Panc1 (cell line): ENCODE data around the gene UBASH3A.

Experiments
- POLR2AphosphoS5 ChIP-seq: IDR thresholded peaks from 2 replicates; pipeline ENCODE4 v1.6.1; 2012; ENCODE audit warnings: mild to moderate bottlenecking, low read depth, low read length, moderate library complexity
- SIN3A ChIP-seq: IDR thresholded peaks from 2 replicates; pipeline ENCODE4 v1.6.1; 2012; ENCODE audit warnings: low read depth, mild to moderate bottlenecking, low read length, moderate library complexity, borderline replicate concordance; ENCODE audit not compliant: insufficient read depth
- TF ChIP-seq, protein P1 (sequence below): fragments of 450-650 bp; IDR thresholded peaks from 2 replicates; pipeline ENCODE4 v1.5.1; 2017; ENCODE audit warnings: mild to moderate bottlenecking
- TF ChIP-seq, protein P2 (sequence below), 2 experiments: IDR thresholded peaks; 2 replicates each; pipeline ENCODE4 v1.6.1; 2011 to 2012; ENCODE audit warnings: low read depth in 2 of 2, control low read depth in 1 of 2, low read length in 1 of 2, mild to moderate bottlenecking in 1 of 2, moderate library complexity in 1 of 2; ENCODE audit not compliant: insufficient read depth in 1 of 2

DNA sequence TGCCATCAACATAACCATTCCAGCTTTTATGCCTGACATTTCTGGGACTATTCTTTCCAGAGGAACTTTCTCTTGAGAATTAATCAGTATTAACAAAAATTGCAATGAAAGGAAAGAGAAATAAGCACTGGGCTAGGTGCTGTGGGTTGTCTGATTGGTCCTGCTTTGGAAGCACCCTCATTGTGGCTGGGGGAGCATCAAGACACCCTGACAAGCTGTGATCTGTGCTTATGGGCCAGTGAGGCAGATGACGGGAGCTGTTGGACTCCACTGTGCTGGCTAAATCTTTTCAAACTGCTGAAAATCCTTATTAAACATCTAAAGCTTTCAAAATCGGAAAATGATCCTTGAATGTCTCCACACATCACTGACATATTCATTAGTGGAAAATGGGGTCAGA lies 20.0 kb downstream of the UBASH3A start:
- TF ChIP-seq, protein P1, sequence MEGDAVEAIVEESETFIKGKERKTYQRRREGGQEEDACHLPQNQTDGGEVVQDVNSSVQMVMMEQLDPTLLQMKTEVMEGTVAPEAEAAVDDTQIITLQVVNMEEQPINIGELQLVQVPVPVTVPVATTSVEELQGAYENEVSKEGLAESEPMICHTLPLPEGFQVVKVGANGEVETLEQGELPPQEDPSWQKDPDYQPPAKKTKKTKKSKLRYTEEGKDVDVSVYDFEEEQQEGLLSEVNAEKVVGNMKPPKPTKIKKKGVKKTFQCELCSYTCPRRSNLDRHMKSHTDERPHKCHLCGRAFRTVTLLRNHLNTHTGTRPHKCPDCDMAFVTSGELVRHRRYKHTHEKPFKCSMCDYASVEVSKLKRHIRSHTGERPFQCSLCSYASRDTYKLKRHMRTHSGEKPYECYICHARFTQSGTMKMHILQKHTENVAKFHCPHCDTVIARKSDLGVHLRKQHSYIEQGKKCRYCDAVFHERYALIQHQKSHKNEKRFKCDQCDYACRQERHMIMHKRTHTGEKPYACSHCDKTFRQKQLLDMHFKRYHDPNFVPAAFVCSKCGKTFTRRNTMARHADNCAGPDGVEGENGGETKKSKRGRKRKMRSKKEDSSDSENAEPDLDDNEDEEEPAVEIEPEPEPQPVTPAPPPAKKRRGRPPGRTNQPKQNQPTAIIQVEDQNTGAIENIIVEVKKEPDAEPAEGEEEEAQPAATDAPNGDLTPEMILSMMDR = no peak
- TF ChIP-seq POLR2AphosphoS5 = no peak
- no peak for TF ChIP-seq SIN3A
- TF ChIP-seq, protein P2, sequence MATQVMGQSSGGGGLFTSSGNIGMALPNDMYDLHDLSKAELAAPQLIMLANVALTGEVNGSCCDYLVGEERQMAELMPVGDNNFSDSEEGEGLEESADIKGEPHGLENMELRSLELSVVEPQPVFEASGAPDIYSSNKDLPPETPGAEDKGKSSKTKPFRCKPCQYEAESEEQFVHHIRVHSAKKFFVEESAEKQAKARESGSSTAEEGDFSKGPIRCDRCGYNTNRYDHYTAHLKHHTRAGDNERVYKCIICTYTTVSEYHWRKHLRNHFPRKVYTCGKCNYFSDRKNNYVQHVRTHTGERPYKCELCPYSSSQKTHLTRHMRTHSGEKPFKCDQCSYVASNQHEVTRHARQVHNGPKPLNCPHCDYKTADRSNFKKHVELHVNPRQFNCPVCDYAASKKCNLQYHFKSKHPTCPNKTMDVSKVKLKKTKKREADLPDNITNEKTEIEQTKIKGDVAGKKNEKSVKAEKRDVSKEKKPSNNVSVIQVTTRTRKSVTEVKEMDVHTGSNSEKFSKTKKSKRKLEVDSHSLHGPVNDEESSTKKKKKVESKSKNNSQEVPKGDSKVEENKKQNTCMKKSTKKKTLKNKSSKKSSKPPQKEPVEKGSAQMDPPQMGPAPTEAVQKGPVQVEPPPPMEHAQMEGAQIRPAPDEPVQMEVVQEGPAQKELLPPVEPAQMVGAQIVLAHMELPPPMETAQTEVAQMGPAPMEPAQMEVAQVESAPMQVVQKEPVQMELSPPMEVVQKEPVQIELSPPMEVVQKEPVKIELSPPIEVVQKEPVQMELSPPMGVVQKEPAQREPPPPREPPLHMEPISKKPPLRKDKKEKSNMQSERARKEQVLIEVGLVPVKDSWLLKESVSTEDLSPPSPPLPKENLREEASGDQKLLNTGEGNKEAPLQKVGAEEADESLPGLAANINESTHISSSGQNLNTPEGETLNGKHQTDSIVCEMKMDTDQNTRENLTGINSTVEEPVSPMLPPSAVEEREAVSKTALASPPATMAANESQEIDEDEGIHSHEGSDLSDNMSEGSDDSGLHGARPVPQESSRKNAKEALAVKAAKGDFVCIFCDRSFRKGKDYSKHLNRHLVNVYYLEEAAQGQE (IDR thresholded peaks at IDR 0.05; ENCODE audit: insufficient read depth in 1 of 2, low read depth in 2 of 2, low read length in 1 of 2) = no peak
